DOHH2 (cell line): ENCODE data around the gene GRPEL2.

Experiments used
- H3F3A ChIP-seq: fragments of 200-600 bp; sonication (generic), shearing (Covaris generic); 2 replicates; pipeline ENCODE4 v1.6.0; 2016; ENCODE audit warnings: antibody characterized with exemption, mild to moderate bottlenecking; ENCODE audit not compliant: control insufficient read depth, insufficient read depth
- H3K27ac ChIP-seq: fragments of 200-600 bp; sonication (generic); 2 replicates; pipeline ENCODE4 v1.5.1; 2014; ENCODE audit warnings: low read depth, mild to moderate bottlenecking, low read length, moderate library complexity
- H3K27me3 ChIP-seq: fragments of 200-600 bp; sonication (generic); 2 replicates; pipeline ENCODE4 v1.6.1; 2014; ENCODE audit warnings: mild to moderate bottlenecking, low read length, mixed read lengths; ENCODE audit not compliant: control insufficient read depth
- H3K36me3 ChIP-seq: fragments of 200-600 bp; sonication (generic); 2 replicates; pipeline ENCODE4 v1.6.1; 2014; ENCODE audit warnings: mild to moderate bottlenecking, low read length, moderate library complexity, mixed read lengths; ENCODE audit not compliant: control insufficient read depth
- H3K4me1 ChIP-seq: fragments of 200-600 bp; sonication (generic); 2 replicates; pipeline ENCODE4 v1.6.1; 2014; ENCODE audit warnings: mild to moderate bottlenecking, low read length, mixed read lengths; ENCODE audit not compliant: control insufficient read depth
- H3K4me2 ChIP-seq: fragments of 200-600 bp; sonication (generic); 2 replicates; pipeline ENCODE4 v1.6.0; 2014; ENCODE audit warnings: mild to moderate bottlenecking, low read length, moderate library complexity
- H3K4me3 ChIP-seq: fragments of 200-600 bp; sonication (generic); 2 replicates; pipeline ENCODE4 v1.5.1; 2014; ENCODE audit warnings: mild to moderate bottlenecking, low read length, mixed read lengths
- H3K79me2 ChIP-seq: fragments of 200-600 bp; sonication (generic); 2 replicates; pipeline ENCODE4 v1.6.1; 2014; ENCODE audit warnings: mild to moderate bottlenecking, low read length, mixed read lengths; ENCODE audit not compliant: control insufficient read depth
- H3K9me2 ChIP-seq: fragments of 200-600 bp; sonication (generic); replicated peaks from 2 replicates; pipeline ENCODE4 v1.6.1; 2014; ENCODE audit warnings: mild to moderate bottlenecking, low read length, mixed read lengths; ENCODE audit not compliant: control insufficient read depth
- H3K9me3 ChIP-seq: fragments of 200-600 bp; sonication (generic); 2 replicates; pipeline ENCODE4 v1.6.1; 2014; ENCODE audit warnings: antibody characterized with exemption, low read length, mixed read lengths; ENCODE audit not compliant: control insufficient read depth, insufficient read depth
- H4K20me1 ChIP-seq: fragments of 200-600 bp; sonication (generic); 2 replicates; pipeline ENCODE4 v1.6.0; 2014; ENCODE audit warnings: low read depth, mild to moderate bottlenecking, antibody characterized with exemption, low read length, moderate library complexity; ENCODE audit not compliant: control insufficient read depth, insufficient read depth
- CTCF ChIP-seq: fragments of 200-600 bp; sonication (generic); IDR thresholded peaks from one replicate; pipeline ENCODE4 v1.5.1; 2014; ENCODE audit warnings: antibody characterized with exemption, mild to moderate bottlenecking, low read depth, low read length; ENCODE audit not compliant: poor library complexity, severe bottlenecking
- EZH2phosphoT487 ChIP-seq: fragments of 200-600 bp; sonication (generic); IDR thresholded peaks from 2 replicates; pipeline ENCODE4 v1.6.1; 2017; ENCODE audit warnings: borderline replicate concordance, mild to moderate bottlenecking, antibody characterized with exemption, low read length, moderate library complexity, mixed read lengths

GRPEL2 gene

GRCh38 chr5:149323210-149323609 lies 22.1 kb upstream of the GRPEL2 start:
- Histone ChIP-seq H3K27me3 (no peaks in the 10 kb centered on the region), H3K36me3 (no peaks in the 10 kb centered on the region), H3K9me3 (no peaks in the 10 kb centered on the region), H3K27ac (no peak overlapping the region), H4K20me1 (no peaks in the 10 kb centered on the region), H3F3A (no peaks in the 10 kb centered on the region), H3K4me3 (no peak overlapping the region), H3K4me1 (no peaks in the 10 kb centered on the region), H3K4me2 (no peak overlapping the region), H3K9me2 (no peaks in the 10 kb centered on the region; the same call in 1 of the 2 replicates), H3K79me2 (no peaks in the 10 kb centered on the region)
- TF ChIP-seq EZH2phosphoT487 (no peak), CTCF (no peak)

GRCh38 chr5:149323621-149324205 lies 21.6 kb upstream of the GRPEL2 start:
- Histone ChIP-seq H3K9me3 (no peaks in the 10 kb centered on the region), H3K79me2 (no peaks in the 10 kb centered on the region), H4K20me1 (no peaks in the 10 kb centered on the region), H3K27me3 (no peaks in the 10 kb centered on the region), H3F3A (no peaks in the 10 kb centered on the region), H3K4me3 (no peak overlapping the region), H3K36me3 (no peaks in the 10 kb centered on the region), H3K9me2 (no peaks in the 10 kb centered on the region; the same call in 1 of the 2 replicates), H3K27ac (no peak overlapping the region), H3K4me1 (no peaks in the 10 kb centered on the region), H3K4me2 (no peak overlapping the region)
- TF ChIP-seq CTCF (no peak), EZH2phosphoT487 (no peak)

GRCh38 chr5:149324641-149325040 lies 20.7 kb upstream of the GRPEL2 start:
- Histone ChIP-seq H3K27ac (no peak overlapping the region), H3K36me3 (no peaks in the 10 kb centered on the region), H3K9me3 (no peaks in the 10 kb centered on the region), H3K4me1 (no peaks in the 10 kb centered on the region), H4K20me1 (no peaks in the 10 kb centered on the region), H3K27me3 (no peaks in the 10 kb centered on the region), H3K4me3 (no peak overlapping the region), H3K9me2 (no peaks in the 10 kb centered on the region; the same call in 1 of the 2 replicates), H3K4me2 (no peak overlapping the region), H3F3A (no peaks in the 10 kb centered on the region), H3K79me2 (no peaks in the 10 kb centered on the region)
- no peak for TF ChIP-seq CTCF
- TF ChIP-seq EZH2phosphoT487 = no peak
